Mesodermal cell (in vitro differentiated cells): Measurements from ENCODE around the gene PRICKLE1.
"Not testable (repeated sequence)": the region's sequence is repeated elsewhere in the genome, so short reads cannot be mapped to it uniquely, and the experiment has no call there.

Source experiments
- H3K27ac ChIP-seq: 2 replicates; pipeline ENCODE4 v1.7.0; 2013; ENCODE audit warnings: mild to moderate bottlenecking, low read depth, low read length, moderate library complexity; ENCODE audit not compliant: severe bottlenecking
- H3K36me3 ChIP-seq: 2 replicates; pipeline ENCODE4 v1.7.1; 2013; ENCODE audit warnings: mild to moderate bottlenecking, low read length, moderate library complexity; ENCODE audit not compliant: control insufficient read depth, insufficient read depth
- H3K4me1 ChIP-seq: one replicate; pipeline ENCODE4 v1.7.1; 2013; ENCODE audit warnings: mild to moderate bottlenecking, low read length; ENCODE audit not compliant: insufficient read depth, control insufficient read depth, poor library complexity, severe bottlenecking
- H3K4me3 ChIP-seq: 2 replicates; pipeline ENCODE4 v1.7.0; 2013; ENCODE audit warnings: low read length, control low read depth, mild to moderate bottlenecking; ENCODE audit not compliant: insufficient read depth, poor library complexity, severe bottlenecking; ENCODE audit errors: extremely low read depth
- H3K9me3 ChIP-seq: 2 replicates; pipeline ENCODE4 v1.7.1; 2013; ENCODE audit warnings: mild to moderate bottlenecking, low read length, moderate library complexity; ENCODE audit not compliant: control insufficient read depth
- WGBS, 2 experiments: methylation state at CpG; one replicate each; pipeline ENCODE4 v1.1.5; 2013; ENCODE audit warnings: missing lambda C conversion rate in 2 of 2; ENCODE audit not compliant: insufficient coverage in 2 of 2; 5-methylcytosine and 5-hydroxymethylcytosine counted together

PRICKLE1 gene

DNA sequence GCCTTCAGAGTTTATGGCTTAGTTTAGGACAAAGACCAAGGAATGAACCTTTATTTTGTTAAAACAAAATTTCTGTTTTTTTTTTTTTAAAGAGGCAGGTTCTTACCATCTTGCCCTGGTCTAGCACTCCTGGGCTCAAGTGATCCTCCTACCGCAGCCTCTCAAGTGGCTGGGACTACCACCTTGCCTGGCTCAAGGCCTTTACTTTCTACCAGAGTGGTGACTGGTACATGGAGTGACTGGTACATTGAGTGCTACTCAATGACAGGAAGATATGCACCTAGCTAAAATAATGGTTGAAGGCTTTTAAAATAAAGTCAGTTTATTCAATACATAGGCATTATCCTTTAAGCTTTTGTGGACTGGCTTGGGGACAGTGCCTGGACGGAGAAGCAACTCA is 32.6 kb downstream of the PRICKLE1 start:
- no peak overlapping the region for H3K27ac ChIP-seq

DNA sequence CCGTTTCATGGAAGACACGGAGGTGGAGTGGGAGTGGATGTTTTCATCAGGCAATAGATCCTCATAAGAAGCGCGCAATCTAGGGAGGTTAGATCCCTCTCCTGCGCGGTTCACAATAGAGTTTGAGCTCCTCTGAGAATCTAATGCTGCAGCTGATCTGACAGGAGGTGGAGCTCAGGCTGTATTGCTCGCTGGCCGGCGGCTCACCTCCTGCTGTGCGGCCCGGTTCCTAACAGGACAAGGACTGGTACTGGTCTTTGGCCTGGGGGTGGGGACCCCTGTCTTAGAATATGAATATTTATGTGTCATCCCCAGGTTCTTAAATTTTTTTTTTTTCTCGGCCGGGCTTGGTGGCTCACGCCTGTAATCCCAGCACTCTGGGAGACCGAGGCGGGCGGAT is 36.7 kb downstream of the PRICKLE1 start:
- Histone ChIP-seq H3K4me3 (no peak overlapping the region), H3K4me1 (no peaks in the 10 kb centered on the region), H3K9me3 (no peaks in the 10 kb centered on the region), H3K27ac (no peak overlapping the region), H3K36me3 (peaks cover 10% of the 10 kb centered on the region)
- 21 to 25% methylated on average over 7 to 8 of the region's 17 CpGs for WGBS, 2 experiments

More for the DNA sequence above, 32.6 kb downstream of the PRICKLE1 start:
- no peaks in the 10 kb centered on the region for H3K4me1 ChIP-seq
- WGBS, 2 experiments, result 100% methylated on average over 1 of the region's 2 CpGs
- H3K36me3 ChIP-seq, result no peaks in the 10 kb centered on the region
- H3K4me3 ChIP-seq, result no peak overlapping the region
- no peaks in the 10 kb centered on the region for H3K9me3 ChIP-seq

DNA sequence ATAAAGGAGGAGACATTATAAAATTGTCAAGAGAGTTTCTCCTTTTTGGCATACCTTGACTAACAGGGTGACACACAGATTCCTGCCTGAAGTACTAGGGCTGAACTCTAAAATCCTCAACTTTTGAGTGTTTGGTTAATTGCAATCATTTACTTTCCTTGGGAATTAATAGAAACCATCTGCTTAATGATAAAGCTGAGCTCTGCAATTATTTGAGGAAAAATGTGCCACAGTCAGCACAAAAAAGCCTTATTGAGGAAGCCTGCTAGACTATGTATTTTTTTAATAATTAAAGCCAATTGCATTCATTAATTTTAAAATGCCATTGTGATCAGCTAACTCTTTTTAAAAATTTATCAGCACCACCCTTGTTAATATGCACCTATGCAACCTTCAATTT is 38.7 kb downstream of the PRICKLE1 start:
- H3K4me1 ChIP-seq, result no peaks in the 10 kb centered on the region
- H3K4me3 ChIP-seq, result no peak overlapping the region
- H3K36me3 ChIP-seq, result peaks cover 15% of the 10 kb centered on the region
- H3K27ac ChIP-seq, result no peak overlapping the region
- H3K9me3 ChIP-seq, result no peaks in the 10 kb centered on the region

DNA sequence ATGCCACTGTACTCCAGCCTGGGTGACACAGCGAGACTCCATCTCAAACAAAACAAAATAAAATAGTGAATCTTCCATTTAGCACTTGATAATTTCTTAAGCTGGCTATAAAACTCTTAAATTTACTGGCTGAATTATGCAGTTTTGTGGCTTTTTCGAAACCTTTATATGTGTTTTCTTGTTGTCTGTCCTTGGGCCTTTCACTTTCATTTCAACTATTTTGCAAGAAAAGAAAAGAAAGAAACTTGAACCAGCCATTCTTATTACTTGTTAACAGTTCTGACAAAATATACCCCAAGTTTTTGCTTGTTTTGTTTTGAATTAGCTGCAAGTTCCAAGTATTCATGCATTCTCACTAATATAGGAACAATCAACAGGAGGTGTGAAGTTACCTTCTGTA is 42.8 kb downstream of the PRICKLE1 start:
- H3K36me3 ChIP-seq, result peaks cover 15% of the 10 kb centered on the region
- no peaks in the 10 kb centered on the region for H3K9me3 ChIP-seq
- 60% methylated on average over 1 of the region's 2 CpGs; no CpG with 5 or more reads in 1 of the 2 experiments for WGBS, 2 experiments
- no peak overlapping the region for H3K4me3 ChIP-seq
- H3K4me1 ChIP-seq, result no peaks in the 10 kb centered on the region
- no peak overlapping the region for H3K27ac ChIP-seq

DNA sequence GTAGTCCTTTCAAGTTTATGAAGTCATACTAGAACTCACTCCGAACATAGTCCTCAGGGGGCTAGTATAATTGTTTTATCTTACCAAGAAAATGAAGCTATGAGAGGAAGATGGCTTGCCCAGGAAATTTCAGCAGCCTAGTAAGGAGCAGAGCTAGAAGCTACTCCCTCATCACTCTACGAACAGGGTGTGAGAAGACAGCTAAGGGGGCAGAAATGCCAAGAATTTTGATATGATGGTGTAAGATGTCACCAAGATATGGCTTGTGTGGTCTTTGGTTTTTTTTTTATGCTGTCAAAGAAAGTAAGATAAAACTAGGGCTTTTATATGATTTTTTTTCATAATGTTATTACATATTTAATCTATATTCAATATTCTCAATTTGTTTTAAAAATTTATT is 47.6 kb downstream of the PRICKLE1 start:
- Histone ChIP-seq H3K36me3 (peaks cover under 1% of the 10 kb centered on the region), H3K4me1 (no peaks in the 10 kb centered on the region), H3K4me3 (no peak overlapping the region), H3K9me3 (no peaks in the 10 kb centered on the region), H3K27ac (no peak overlapping the region)
- 100% methylated on average over 2 of the region's 2 CpGs; no CpG with 5 or more reads in 1 of the 2 experiments for WGBS, 2 experiments

DNA sequence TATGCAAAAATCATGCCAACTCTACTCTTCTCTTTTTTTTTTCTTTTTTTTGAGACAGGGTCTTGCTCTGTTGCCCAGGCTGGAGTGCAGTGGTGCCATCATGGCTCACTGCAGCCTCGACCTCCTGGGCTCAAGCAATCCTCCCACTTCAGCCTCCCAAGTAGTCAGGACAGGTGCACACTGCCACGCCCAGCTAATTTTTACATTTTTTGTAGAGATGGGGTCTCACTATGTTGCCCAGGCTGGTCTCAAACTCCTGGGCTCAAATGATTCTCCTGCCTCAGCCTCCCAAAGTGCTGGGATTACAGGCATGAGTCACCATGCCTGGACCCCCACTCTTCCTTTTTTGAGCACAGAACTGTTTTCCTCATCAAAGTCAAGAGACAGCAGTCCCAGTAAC is 48.2 kb downstream of the PRICKLE1 start:
- H3K4me1 ChIP-seq, H3K36me3 ChIP-seq, H3K9me3 ChIP-seq, H3K27ac ChIP-seq, H3K4me3 ChIP-seq: not testable (repeated sequence)
- 67 to 78% methylated on average over 1 of the region's 2 CpGs for WGBS, 2 experiments

DNA sequence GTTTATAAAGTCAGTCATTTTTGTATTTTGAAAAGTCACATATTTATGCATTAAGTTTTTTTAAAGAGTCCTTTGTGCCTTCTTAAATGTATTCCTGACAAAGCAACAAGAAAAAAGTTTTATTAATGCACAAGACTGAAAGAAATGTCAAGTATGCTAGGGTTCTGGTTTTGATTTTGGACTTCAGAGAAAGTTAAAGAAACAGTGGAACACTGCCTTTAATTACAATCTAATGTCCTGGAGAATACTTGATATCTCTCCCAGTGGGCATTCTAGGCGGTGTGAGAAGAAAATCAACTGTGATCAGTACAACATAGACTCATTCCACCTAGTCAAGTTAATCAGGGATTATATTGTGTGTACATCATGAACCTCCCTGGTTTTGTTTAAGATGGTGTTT is 49.9 kb downstream of the PRICKLE1 start:
- WGBS, 2 experiments, result 100% methylated on average over 1 of the region's 1 CpG; no CpG with 5 or more reads in 1 of the 2 experiments
- Histone ChIP-seq H3K27ac (no peak overlapping the region), H3K4me3 (no peak overlapping the region), H3K9me3 (no peaks in the 10 kb centered on the region), H3K36me3 (no peaks in the 10 kb centered on the region), H3K4me1 (no peaks in the 10 kb centered on the region)

DNA sequence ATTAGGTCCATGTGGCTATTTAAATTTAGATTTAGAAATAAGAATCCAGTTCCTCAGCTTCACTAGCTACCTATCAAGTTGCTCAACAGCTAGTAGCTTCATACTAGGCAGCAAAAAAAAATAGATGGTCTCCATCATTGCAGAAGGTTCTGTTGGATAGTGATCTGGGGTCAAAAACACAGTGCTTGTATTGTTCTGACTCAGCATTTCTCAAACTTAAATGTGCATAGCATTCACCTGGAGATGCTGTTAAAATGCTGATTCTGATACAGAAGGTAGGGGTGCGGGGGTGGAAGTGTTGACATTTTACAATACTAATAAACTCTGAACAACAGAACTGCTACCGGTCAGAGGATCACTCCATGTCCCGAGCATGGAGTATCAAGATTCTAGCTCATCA is 51.3 kb downstream of the PRICKLE1 start:
- no peaks in the 10 kb centered on the region for H3K4me1 ChIP-seq
- H3K27ac ChIP-seq, result no peak overlapping the region
- no CpG with 5 or more reads among the region's 3 CpGs for WGBS, 2 experiments
- H3K4me3 ChIP-seq, result no peak overlapping the region
- no peaks in the 10 kb centered on the region for H3K9me3 ChIP-seq
- H3K36me3 ChIP-seq, result no peaks in the 10 kb centered on the region

DNA sequence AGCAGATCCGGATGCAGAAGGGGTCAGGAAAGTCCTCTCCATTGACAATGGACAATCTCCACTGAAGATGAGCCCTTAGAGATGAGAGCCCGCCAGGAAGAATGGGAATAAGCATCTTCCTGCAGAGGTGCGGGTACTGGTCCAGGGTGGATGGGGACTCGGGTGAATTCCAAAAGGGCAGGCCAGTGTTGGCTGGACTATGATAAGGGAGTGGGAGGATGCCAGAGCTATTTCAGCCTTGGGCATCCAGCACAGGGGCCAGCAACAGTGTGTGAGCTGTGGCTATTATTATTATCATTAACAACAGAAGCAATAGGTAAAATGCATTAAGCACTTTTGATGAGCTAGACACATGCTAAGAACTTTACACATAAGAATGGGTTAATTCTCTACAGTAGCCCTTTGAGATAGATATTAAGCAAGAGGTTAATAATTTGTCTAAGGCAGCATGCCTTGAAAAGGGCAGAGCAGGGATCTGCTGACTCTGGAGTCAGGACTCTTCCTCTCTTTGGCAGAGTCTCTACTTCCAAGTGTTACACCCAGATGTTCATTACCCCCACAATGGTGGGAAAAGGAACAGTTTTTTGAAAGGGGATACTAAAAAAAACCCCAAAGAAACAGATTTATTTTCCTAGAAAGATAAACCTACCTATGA is 55.2 kb downstream of the PRICKLE1 start:
- WGBS, 2 experiments, result 100% methylated on average over 3 to 4 of the region's 4 CpGs

DNA sequence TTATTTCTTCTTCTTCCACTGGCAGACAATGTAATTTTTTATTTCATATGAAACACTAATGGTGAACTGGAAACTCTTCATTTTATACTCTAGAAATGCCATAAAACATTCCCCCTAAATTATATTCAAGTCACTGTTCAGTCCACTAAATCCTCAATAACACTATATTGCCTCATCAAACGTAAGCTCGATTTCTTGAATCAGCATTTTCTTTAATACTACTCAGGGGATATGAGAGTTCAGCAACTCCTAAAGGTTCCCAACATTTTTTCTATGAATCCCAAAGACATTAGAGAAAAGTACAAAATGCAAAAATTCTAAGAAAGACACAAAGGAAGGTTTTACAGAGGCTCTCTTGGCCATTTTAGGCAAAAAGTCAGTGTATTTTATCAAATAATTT is 59.3 kb downstream of the PRICKLE1 start:
- 100% methylated on average over 1 of the region's 2 CpGs; no CpG with 5 or more reads in 1 of the 2 experiments for WGBS, 2 experiments
- no peak overlapping the region for H3K4me3 ChIP-seq

More for the DNA sequence above, 55.2 kb downstream of the PRICKLE1 start:
- Histone ChIP-seq H3K4me1 (no peaks in the 10 kb centered on the region), H3K27ac (no peak overlapping the region), H3K4me3 (no peak overlapping the region), H3K9me3 (no peaks in the 10 kb centered on the region), H3K36me3 (peaks cover 3% of the 10 kb centered on the region)

DNA sequence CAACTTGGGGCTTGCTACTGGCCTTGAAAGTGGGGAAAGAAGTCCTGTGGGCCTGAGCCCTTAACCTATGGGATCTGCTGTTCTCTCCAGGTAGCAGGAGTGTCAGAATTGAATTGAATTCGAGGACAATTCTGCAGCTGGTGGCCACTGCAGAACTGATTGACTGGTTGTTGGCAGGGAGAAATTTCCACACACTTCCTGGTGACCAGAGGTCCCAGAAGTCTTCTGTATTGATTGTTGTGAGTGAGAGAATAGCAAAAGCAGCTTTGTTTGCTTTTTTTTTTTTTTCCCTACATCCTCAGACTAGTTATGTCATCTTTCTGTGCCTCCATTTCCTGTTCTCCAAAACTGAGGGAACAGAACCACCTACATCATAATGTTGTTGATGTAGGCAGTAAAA is 64.1 kb downstream of the PRICKLE1 start:
- H3K9me3 ChIP-seq, result no peaks in the 10 kb centered on the region
- H3K4me3 ChIP-seq, result no peak overlapping the region
- WGBS, 2 experiments, result 90 to 100% methylated on average over 1 of the region's 1 CpG
- peaks cover 3% of the 10 kb centered on the region for H3K4me1 ChIP-seq
- H3K27ac ChIP-seq, result no peak overlapping the region
- no peaks in the 10 kb centered on the region for H3K36me3 ChIP-seq

More for the DNA sequence above, 59.3 kb downstream of the PRICKLE1 start:
- Histone ChIP-seq H3K4me1 (peaks cover 3% of the 10 kb centered on the region), H3K36me3 (peaks cover 3% of the 10 kb centered on the region), H3K9me3 (no peaks in the 10 kb centered on the region), H3K27ac (no peak overlapping the region)
